Inferior parietal cortex (tissue), 1 donor: ENCODE results near the gene MAGEC2.
A peak's percentile ranks its signal among the peaks of the same experiment; 100 is the strongest.

Source experiments
- DNase-seq: peaks from one replicate; pipeline ENCODE4 v3.0.0-alpha.2; 2016; ENCODE audit errors: extremely low spot score

MAGEC2 gene

GRCh38 chrX:142204522-142205433, at the start of gene MAGEC2:
MAGEC2 (minus strand) TSS chrX:142205290; CDS start chrX:142203987, 1,303 bp downstream.
- DNase-seq: no peak

GRCh38 chrX:142251680-142252079, 46.6 kb upstream of the MAGEC2 start:
- DNase-seq: no peak

- DNase-seq: no peak
These were observed 46.1 kb upstream of the MAGEC2 start for GRCh38 chrX:142251202-142251601.

GRCh38 chrX:142250502-142250901, 45.4 kb upstream of the MAGEC2 start:
- no peak for DNase-seq

GRCh38 chrX:142249721-142250120, 44.6 kb upstream of the MAGEC2 start:
- no peak for DNase-seq

- DNase-seq: no peak
These were observed 39.5 kb upstream of the MAGEC2 start for GRCh38 chrX:142244568-142244967.

GRCh38 chrX:142238536-142238935, 33.4 kb upstream of the MAGEC2 start:
- no peak for DNase-seq

- DNase-seq: no peak
These were observed 28.3 kb upstream of the MAGEC2 start for GRCh38 chrX:142233400-142233799.

- no peak for DNase-seq
These were observed 9.0 kb upstream of the MAGEC2 start for GRCh38 chrX:142214081-142214480.

GRCh38 chrX:142201113-142201512, 4.0 kb downstream of the MAGEC2 start:
- DNase-seq: peak; percentile 2

GRCh38 chrX:142186103-142186502, 19.0 kb downstream of the MAGEC2 start:
- no peak for DNase-seq

- no peak for DNase-seq
These were observed 20.1 kb downstream of the MAGEC2 start for GRCh38 chrX:142184756-142185602.

- no peak for DNase-seq
These were observed 48.5 kb downstream of the MAGEC2 start for GRCh38 chrX:142156567-142156966.
